Upper lobe of right lung (tissue), 1 donor: Measurements from ENCODE around the gene BAHCC1. TPM values are rescaled to one million over a fixed set of nuclear protein-coding genes. Genes with fewer than 3 reads are reported as not detected.

ENCODE experiments used
- ATAC-seq: fragments of 200-7000 bp; cut with Tn5 transposase; one replicate; pipeline ENCODE4 v1.9.1; 2020; ENCODE audit warnings: mild to moderate bottlenecking, moderate library complexity
- DNase-seq: peaks from one replicate; pipeline ENCODE4 v3.0.0-alpha.2; 2020
- H3K27ac ChIP-seq: fragments of 200-600 bp; one replicate; pipeline ENCODE4 v1.8.0; 2022
- H3K27me3 ChIP-seq: fragments of 200-600 bp; one replicate; pipeline ENCODE4 v1.8.0; 2022; ENCODE audit warnings: mild to moderate bottlenecking
- H3K36me3 ChIP-seq: fragments of 200-600 bp; one replicate; pipeline ENCODE4 v1.8.0; 2022
- H3K4me1 ChIP-seq: fragments of 200-600 bp; one replicate; pipeline ENCODE4 v1.8.0; 2022
- H3K4me3 ChIP-seq: fragments of 200-600 bp; one replicate; pipeline ENCODE4 v1.8.0; 2022; ENCODE audit warnings: mild to moderate bottlenecking
- H3K9me3 ChIP-seq: fragments of 200-600 bp; one replicate; pipeline ENCODE4 v1.8.0; 2022
- intact Hi-C: fragments of 100-400 bp; cut with DNase I; formaldehyde crosslinking; loops from one replicate; pipeline ENCODE4 v1.11.0; 2022
- total RNA-seq: library from RNA; stranded (reverse); fragmentation: NEBNext Ultra II Directional; extraction: Animal tissue kit (Norgen Biotek cat#: 25700); gene quantifications from one replicate; pipeline ENCODE4 v1.2.1, GENCODE V29; 2021
- TF ChIP-seq, protein P1 (sequence below): fragments of 200-600 bp; IDR thresholded peaks from one replicate; pipeline ENCODE4 v1.8.0; 2022; ENCODE audit warnings: antibody characterized with exemption
- donor health status: DM: no; HTN: yes; CAD: no; lungs with severe emphysema.

Gene BAHCC1
- total RNA-seq, 1 donor from 2014 or later = 23.3 TPM

GRCh38 chr17:81442791-81443190 lies 47.5 kb downstream of the BAHCC1 start:
- intact Hi-C loops = no loop called here
- Histone ChIP-seq H3K27me3 (no peaks in the 10 kb centered on the region), H3K27ac (no peak overlapping the region), H3K4me3 (no peak overlapping the region), H3K36me3 (no peaks in the 10 kb centered on the region), H3K4me1 (no peaks in the 10 kb centered on the region), H3K9me3 (no peaks in the 10 kb centered on the region)
- TF ChIP-seq, protein P1, sequence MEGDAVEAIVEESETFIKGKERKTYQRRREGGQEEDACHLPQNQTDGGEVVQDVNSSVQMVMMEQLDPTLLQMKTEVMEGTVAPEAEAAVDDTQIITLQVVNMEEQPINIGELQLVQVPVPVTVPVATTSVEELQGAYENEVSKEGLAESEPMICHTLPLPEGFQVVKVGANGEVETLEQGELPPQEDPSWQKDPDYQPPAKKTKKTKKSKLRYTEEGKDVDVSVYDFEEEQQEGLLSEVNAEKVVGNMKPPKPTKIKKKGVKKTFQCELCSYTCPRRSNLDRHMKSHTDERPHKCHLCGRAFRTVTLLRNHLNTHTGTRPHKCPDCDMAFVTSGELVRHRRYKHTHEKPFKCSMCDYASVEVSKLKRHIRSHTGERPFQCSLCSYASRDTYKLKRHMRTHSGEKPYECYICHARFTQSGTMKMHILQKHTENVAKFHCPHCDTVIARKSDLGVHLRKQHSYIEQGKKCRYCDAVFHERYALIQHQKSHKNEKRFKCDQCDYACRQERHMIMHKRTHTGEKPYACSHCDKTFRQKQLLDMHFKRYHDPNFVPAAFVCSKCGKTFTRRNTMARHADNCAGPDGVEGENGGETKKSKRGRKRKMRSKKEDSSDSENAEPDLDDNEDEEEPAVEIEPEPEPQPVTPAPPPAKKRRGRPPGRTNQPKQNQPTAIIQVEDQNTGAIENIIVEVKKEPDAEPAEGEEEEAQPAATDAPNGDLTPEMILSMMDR = no peak
- no peak for ATAC-seq
- no peak for DNase-seq

GRCh38 chr17:81443269-81443668 lies 48.0 kb downstream of the BAHCC1 start:
- ATAC-seq (no peak), DNase-seq (no peak)
- H3K27ac ChIP-seq = no peak overlapping the region
- no peaks in the 10 kb centered on the region for H3K36me3 ChIP-seq
- no peaks in the 10 kb centered on the region for H3K9me3 ChIP-seq
- intact Hi-C loops = no loop called here
- TF ChIP-seq, protein P1 = no peak
- no peak overlapping the region for H3K4me3 ChIP-seq
- no peaks in the 10 kb centered on the region for H3K27me3 ChIP-seq
- no peaks in the 10 kb centered on the region for H3K4me1 ChIP-seq

- intact Hi-C loops = no loop called here
- ATAC-seq = no peak
- DNase-seq = no peak
- no peaks in the 10 kb centered on the region for H3K36me3 ChIP-seq
- no peaks in the 10 kb centered on the region for H3K27me3 ChIP-seq
- no peak overlapping the region for H3K27ac ChIP-seq
- TF ChIP-seq, protein P1 = no peak
- no peaks in the 10 kb centered on the region for H3K4me1 ChIP-seq
- H3K4me3 ChIP-seq = no peak overlapping the region
- H3K9me3 ChIP-seq = no peaks in the 10 kb centered on the region
These were observed 49.5 kb downstream of the BAHCC1 start for GRCh38 chr17:81444610-81445339.

GRCh38 chr17:81445642-81446503 lies 50.6 kb downstream of the BAHCC1 start:
- Histone ChIP-seq H3K27ac (no peak overlapping the region), H3K4me3 (no peak overlapping the region), H3K4me1 (no peaks in the 10 kb centered on the region), H3K9me3 (no peaks in the 10 kb centered on the region), H3K36me3 (no peaks in the 10 kb centered on the region), H3K27me3 (no peaks in the 10 kb centered on the region)
- no peak for DNase-seq
- no peak for ATAC-seq
- TF ChIP-seq, protein P1 = no peak
- intact Hi-C loops = no loop called here

- Histone ChIP-seq H3K27ac (no peak overlapping the region), H3K9me3 (no peaks in the 10 kb centered on the region), H3K36me3 (no peaks in the 10 kb centered on the region), H3K4me3 (no peak overlapping the region), H3K4me1 (no peaks in the 10 kb centered on the region), H3K27me3 (no peaks in the 10 kb centered on the region)
- TF ChIP-seq, protein P1 = no peak
- intact Hi-C loops = no loop called here
- ATAC-seq (no peak), DNase-seq (no peak)
These were observed 52.2 kb downstream of the BAHCC1 start for GRCh38 chr17:81447331-81447933.
